HG03571 (cell line): ENCODE results near the gene RLN3.
A peak's percentile ranks its signal among the peaks of the same experiment; 100 is the strongest.

ENCODE experiments used
- ATAC-seq: cut with Tn5 transposase; IDR thresholded peaks from one replicate; pipeline ENCODE4 v1.9.1; 2021; ENCODE audit not compliant: unreplicated experiment

RLN3 gene, protein sequence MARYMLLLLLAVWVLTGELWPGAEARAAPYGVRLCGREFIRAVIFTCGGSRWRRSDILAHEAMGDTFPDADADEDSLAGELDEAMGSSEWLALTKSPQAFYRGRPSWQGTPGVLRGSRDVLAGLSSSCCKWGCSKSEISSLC

DNA sequence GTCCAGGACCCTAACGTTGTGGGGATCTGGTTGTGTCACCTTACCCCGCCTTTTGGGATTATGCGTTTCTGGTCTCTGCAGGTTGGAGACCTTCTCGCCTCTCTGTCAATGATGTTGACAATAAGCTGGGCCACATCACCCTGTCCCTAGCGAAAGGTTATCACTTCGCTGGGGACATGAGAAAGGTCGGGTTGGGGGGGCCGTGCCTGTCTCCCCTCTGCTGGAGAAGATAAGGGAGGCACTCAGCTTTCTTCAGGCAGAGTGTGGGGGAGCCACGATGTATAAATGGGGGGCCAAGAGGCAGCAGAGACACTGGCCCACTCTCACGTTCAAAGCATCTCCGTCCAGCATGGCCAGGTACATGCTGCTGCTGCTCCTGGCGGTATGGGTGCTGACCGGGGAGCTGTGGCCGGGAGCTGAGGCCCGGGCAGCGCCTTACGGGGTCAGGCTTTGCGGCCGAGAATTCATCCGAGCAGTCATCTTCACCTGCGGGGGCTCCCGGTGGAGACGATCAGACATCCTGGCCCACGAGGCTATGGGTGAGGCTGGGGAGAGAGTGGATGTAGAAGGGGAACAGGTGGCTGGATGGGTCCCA, at the start of gene RLN3:
Gene RLN3 (plus strand): TSS at position 293 of the 595 bp plus-strand sequence. CDS start 57 bp downstream, at position 350.
- no peak for ATAC-seq

GRCh38 chr19:13978351-13979243, 49.4 kb upstream of the RLN3 start:
- ATAC-seq = no peak

DNA sequence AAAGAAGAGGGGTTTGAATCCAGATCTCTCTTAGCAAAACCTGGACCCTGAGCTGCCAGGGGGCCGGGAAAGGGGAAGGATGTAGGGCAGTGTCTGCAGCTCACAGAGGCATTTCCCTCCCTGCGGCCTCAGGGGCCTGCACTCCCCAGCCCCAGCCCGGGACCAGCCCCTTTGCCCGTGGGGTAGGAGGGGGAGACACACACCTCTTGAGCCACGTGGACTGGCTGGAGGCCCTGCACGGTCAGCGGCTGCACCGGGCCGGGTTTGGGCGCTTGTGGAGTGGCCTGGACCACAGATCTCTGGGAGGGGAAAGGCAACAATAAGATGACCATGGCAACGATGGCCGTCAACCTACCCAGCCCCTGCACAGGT, 48.7 kb upstream of the RLN3 start:
- no peak for ATAC-seq

DNA sequence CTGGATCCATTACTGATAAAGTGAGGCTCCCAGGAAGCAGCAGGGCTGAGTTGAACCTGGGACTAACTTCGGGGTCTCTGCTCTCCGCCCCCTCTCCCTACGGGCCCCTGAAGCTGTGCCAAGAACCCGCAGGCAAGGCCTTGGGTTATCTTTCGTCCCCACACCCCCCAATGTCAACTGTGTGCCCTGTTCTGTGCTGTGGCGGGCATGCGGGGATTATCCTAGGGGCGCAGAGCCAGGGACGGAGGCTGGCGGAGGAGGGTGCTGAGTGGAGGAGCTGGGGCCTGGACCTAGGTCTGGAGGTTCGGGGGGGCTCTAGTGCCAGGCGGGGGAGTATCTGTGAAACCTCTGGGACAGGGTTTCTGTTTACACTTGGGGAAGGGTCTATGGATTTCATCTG, 48.3 kb upstream of the RLN3 start:
- ATAC-seq = no peak

DNA sequence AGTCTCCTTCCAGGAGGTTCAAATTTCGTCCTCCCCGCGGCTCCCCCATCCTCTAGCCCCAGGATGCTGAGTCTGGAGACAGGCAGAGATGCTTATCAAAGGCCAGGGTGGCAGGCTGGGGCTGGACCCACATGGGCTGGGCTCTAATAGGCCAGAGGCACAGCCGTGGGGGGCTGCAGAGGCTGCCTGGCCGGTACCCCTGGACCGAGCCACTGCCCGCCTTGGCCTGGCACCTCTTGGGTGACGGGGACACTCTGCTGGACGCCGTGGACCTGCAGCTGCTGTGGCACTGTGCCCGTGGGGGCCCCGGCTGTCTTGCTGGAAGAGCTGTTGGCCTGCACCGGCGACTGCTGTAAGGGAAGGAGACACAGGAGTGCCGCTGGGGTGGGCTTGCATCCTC, 47.6 kb upstream of the RLN3 start:
- ATAC-seq = no peak

DNA sequence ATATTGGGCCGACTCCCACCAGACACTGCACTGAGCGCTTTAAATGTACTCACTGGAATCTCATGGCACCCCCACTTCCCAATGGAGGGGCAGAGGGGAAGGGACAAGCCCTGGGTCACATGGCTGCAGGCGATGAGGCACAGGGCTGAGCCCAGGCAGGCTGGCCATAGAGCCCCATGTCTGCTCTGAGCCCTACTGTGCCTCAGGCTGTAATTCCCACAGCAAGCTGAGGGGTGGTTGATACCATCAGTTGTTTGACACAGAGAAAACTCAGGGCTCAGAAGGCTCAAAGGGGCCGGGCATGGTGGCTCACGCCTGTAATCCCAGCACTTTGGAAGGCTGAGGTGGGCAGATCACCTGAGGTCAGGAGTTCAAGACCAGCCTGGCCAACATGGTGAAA, 46.9 kb upstream of the RLN3 start:
- no peak for ATAC-seq

- ATAC-seq = no peak
These were observed 46.5 kb upstream of the RLN3 start for GRCh38 chr19:13981467-13981866.

GRCh38 chr19:13981988-13982501, 45.9 kb upstream of the RLN3 start:
- ATAC-seq = no peak

DNA sequence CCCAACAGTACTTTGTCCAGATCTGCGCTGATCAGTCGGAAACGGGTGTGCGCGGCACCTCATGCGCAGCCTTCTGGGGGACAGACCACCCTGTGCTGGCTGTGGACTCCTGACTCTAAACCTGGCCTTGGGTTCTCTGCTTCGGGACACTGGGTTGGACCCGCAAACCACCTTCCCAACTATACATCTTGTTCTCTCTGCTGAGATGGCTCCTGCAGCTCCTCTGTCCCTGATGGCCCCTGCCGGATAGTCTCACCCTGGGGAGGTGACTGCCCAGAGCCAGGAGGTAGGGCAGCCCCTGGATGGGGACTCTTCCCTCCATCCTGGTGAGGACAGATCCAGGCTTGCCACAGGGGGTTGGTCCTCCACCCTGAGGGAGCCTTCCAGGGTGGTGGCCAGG, 45.2 kb upstream of the RLN3 start:
- no peak for ATAC-seq

- no peak for ATAC-seq
These were observed 44.6 kb upstream of the RLN3 start for GRCh38 chr19:13983213-13983889.

- no peak for ATAC-seq
These were observed 43.8 kb upstream of the RLN3 start for GRCh38 chr19:13984186-13984585.

DNA sequence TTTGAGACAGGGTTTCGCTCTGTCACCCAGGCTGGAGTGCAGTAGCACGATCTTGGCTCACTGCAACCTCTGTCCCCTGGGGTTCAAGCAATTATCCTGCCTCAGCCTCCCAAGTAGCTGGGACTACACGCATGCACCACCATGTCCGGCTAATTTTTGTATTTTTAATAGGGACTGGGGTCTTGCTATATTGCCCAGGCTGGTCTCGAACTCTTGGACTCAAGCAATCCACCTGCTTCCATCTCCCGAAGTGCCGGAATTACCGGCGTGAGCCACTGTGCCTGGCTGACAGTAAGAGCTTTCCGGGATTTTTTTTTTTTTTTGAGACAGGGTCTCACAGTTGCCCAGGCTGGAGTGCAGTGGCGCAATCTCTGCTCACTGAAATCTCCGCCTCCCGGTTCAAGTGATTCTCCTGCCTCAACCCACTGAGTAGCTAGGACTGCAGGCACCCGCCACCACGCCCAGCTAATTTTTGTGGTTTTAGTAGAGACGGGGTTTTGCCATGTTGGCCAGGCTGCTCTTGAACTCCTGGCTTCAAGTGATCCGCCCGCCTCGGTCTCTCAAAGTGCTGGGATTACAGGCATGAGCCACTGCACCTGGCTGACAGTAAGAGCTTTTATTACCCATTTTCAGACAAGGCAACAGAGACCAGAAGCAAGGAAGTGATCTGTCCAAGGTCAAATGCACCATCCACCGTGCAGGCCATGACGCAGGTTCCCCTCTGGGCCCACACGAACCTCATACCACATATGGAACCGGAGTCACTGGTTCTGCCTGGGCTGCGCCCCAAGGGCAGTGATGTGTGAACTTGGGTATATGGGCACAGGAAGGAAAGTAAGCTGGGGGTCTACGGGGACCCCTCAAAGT, 42.8 kb upstream of the RLN3 start:
- no peak for ATAC-seq

DNA sequence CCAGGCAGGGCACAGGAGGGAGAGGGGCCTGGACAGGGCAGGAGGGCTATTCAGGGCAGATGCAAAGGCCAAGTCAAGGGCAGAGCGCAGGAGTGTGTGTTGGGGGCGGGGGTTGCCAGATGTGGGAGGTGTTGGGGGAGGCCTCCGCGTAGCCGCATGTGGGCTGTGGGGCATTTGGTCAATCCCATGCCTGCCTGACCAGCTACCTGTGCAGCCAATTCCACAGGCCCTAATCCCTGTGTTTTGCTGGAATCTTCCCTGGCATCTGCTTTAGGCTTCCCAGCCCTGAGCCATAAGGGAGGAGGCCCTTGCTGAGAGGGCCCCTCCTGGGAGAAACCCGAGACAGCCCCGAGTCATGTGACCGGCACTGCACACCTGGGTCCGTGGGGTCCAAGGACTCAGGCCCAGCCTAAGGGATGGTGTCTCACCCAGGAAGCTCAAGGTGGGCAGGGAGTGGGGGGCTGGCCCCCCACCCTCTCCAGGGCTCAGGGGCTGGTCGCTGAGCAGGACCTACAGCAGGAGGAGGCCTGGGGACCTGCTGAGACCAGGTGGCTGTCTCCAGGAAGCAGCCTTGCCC, 42.1 kb upstream of the RLN3 start:
- peak; percentile 18 for ATAC-seq

- ATAC-seq = peak; percentile 81
These were observed 41.5 kb upstream of the RLN3 start for GRCh38 chr19:13986348-13986904.

DNA sequence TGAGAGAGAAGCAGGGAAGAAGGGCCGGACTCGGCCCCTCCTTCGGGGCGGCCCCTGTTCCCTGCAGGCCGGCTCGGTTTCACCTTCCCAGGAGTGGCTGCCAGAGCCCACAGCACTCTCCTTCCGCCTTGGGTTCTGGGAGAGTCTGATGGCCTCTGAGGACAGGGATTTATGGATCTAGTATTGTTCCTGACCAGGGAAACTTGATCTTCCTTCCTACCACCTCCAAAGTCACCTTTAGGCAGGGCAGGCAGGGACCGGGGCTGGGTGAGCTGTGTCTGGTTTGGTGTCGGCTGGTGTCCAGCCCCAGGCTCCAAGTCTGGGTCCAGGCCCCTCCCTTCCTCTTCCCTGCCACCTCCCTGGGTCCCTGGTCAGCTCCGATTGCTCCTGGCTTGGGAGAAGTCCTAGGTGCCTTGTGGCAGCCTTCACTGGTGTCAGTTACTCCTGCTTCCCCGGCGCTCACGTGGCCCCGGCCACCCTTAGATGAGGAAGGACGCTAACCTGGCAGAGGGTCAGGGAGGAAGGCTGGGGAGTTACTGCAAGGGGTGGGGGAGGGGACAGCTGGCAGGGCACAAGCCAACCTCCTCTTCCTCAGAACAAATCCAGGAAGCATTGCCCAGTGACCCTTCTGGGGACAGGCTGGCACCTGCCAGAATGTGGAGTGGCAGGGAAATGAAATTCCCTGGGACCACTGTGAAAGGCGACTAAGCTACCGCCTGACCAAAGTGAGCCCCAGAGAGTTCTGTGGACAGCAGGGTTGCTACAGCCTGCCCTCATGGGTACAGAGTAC, 40.7 kb upstream of the RLN3 start:
- ATAC-seq = no peak

DNA sequence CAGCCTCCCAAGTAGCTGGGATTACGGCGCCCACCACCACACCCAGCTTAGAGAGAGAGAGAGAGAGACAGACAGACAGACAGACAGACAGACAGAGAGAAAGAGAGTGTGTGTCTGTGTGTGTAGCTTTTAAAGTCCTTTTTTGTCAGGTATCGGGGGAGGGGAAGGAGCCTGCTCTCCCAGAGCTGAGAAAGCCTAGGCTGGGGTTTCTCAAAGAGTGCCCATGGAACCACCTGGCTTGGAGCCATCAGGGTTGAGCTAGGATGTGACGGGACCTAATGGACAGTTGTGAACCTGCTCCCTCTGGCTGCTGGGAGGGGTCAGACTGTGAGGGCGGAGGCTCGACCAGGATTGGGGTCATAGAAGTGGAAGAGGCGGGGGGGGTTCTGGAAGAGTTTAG, 38.5 kb upstream of the RLN3 start:
- no peak for ATAC-seq

DNA sequence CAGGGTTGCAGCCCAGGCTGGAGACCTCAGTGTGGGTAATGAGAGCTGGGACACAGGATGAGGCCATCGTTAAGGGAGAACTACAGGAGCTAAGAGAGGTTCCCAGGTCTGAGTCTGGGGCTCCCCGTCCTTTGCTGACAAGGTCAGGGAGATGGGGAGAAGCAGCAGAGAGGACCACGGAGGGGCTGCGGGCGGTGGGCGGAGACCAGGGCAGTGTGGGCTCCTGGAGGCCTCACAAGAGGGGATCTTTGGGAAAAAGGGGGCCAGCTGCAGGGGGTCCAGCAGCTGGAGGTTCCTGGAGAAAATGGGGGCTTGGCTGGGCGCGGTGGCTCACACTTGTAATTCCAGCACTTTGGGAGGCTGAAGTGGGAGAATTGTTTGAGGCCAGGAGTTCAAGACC, 37.9 kb upstream of the RLN3 start:
- ATAC-seq = no peak

GRCh38 chr19:13992025-13992424, 35.9 kb upstream of the RLN3 start:
- no peak for ATAC-seq
